ENCODE results near the gene DCHS2.

DCHS2 gene

DNA sequence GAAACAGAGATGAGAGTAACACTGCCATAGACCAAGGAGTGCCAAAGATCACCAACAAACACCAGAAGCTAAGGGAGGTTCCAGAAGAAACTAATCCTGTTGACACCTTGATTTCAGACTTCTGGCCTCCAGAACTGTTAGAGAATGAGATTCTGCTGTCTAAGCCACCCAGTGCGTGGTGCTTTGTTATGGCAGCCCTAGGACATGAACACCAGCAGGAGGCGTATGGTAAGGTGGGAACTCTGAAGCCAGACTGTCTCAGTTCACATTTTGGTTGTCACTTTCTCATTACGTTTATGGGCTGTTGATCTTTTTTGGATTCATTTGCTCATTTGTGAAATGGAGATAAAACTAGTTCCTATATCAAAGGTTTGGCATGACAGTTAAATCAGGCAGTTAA lies 142.9 kb downstream of the DCHS2 start:
- no peak overlapping the region for H3K27ac ChIP-seq
- no peak for TF ChIP-seq ZFX (IDR thresholded peaks at IDR 0.05; ENCODE audit: borderline replicate concordance)
- TF ChIP-seq CTCF (IDR thresholded peaks at IDR 0.05), result no peak

DNA sequence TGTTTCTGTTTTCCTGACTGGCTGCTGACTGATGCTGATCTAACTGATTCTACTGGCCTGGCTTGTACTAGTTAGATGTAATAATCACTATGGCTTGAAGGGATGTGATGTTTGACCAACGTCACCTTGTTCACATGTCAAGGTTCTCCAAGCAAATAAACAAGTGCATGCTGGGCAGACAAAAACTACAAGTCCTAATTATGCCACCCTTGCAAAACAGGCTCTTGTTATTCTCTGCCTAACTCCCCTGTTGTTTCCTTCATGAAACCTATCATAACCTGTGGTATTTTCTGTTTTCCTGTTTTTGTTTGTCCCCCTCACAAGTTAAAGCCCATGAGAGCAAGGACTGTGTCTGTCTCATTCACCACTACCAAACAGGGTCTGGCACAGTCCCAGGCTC lies 146.2 kb downstream of the DCHS2 start:
- TF ChIP-seq ZFX (IDR thresholded peaks at IDR 0.05; ENCODE audit: borderline replicate concordance) (no peak), CTCF (IDR thresholded peaks at IDR 0.05) (no peak)
- no peak overlapping the region for H3K27ac ChIP-seq

DNA sequence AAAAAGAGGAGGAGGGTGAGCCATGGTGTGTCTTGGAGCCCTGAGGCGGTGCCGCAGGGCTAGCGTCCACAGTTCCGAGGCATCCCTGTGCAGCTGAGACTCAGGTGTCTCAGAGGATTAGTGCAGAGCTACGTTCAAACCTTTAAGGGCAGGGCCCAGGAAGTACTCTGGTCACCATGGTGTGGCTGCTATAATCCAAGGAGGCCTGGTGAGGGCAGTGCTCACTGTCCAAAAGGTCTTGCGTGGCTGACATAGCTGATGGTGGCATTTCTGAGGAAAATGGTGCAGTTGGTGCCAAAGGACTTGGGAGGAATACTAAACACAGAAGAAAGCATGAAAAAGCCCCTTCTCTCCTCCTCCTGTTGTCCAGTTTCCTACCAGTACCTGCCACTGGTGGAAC lies 146.9 kb downstream of the DCHS2 start:
- no peak overlapping the region for H3K27ac ChIP-seq
- TF ChIP-seq CTCF (IDR thresholded peaks at IDR 0.05), result peak; percentile 16; the same call in 1 of the 2 replicates
- no peak for TF ChIP-seq ZFX (IDR thresholded peaks at IDR 0.05; ENCODE audit: borderline replicate concordance)

GRCh38 chr4:154343651-154344050 lies 147.9 kb downstream of the DCHS2 start:
- no peak overlapping the region for H3K27ac ChIP-seq
- no peak for TF ChIP-seq CTCF (IDR thresholded peaks at IDR 0.05)
- no peak for TF ChIP-seq ZFX (IDR thresholded peaks at IDR 0.05; ENCODE audit: borderline replicate concordance)

DNA sequence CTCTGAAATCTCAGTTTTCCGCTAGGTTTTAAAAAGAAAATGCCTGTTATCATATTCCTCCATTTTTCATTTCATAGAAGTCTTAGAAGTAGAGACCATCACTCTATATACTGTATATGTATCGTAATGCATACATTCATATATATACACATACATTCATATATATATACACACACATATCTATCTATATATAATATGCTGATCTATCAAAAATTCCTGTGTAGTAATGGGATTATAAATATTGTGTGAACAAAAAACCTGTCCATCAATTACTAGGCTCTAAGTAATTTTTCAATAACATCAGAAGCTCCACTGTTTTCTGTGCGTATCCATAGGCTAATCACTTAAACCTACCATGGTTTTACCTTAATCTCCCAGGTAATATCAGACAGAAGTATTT lies 150.2 kb downstream of the DCHS2 start:
- H3K27ac ChIP-seq, result no peak overlapping the region
- TF ChIP-seq ZFX (IDR thresholded peaks at IDR 0.05; ENCODE audit: borderline replicate concordance) (no peak), CTCF (IDR thresholded peaks at IDR 0.05) (no peak)

DNA sequence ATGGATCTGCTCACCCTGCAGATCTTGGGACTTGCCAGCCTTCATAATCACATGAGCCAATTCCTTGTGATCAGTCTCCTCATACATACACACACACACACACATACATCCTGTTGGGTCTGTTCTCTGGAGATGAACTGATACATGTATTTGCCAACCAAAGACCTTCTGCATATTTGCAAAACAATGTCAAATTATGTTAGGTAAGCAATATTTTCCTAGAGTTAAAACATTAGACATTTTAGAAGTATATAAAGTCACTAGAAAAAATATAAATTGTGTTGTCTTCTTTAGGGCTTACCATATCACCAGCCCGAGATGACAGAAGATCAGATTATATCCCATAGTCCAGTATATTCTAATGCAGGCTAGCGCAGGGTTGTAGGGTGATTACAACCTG lies 156.0 kb downstream of the DCHS2 start:
- H3K27ac ChIP-seq, result no peak overlapping the region
- no peak for TF ChIP-seq ZFX (IDR thresholded peaks at IDR 0.05; ENCODE audit: borderline replicate concordance)
- TF ChIP-seq CTCF (IDR thresholded peaks at IDR 0.05), result no peak

DNA sequence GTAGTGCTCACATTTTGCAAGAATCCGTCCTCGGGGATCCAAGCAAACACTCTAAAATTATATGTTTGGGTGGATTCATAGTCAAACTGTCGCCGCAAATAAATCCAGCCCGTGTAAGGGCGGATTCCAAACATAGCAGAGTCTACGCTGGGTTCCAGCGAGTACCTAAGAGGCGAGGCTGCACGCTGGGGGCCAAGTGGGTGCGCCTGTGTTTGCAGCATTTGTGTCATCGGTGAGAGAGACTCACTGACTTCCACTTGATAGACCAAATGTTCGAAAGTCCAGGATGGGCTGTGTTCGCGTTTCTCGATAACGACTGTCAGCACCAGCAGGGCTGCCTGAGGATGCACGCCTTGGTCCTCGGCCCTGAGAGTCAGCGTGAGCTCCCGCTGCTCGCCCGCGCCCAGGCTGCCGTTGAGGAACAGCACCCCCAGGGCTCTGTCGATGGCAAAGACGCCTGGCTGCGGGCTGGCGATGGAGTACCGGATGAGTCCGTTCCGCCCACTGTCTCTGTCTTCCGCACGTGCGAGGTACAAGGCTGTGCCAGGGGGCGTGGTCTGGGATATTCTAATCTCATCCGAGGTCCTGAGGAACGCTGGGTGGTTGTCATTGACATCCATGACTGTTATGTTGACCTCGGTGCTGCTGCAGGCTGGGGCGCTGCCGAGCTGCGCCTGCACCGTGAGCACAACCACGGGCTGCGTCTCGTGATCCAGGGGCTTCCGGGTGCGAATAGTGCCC lies 158.7 kb downstream of the DCHS2 start:
- H3K27ac ChIP-seq, result no peak overlapping the region
- TF ChIP-seq ZFX (IDR thresholded peaks at IDR 0.05; ENCODE audit: borderline replicate concordance) (no peak), CTCF (IDR thresholded peaks at IDR 0.05) (peak; percentile 37)
